ENCODE measurements around the gene CACNA1I.

DNA sequence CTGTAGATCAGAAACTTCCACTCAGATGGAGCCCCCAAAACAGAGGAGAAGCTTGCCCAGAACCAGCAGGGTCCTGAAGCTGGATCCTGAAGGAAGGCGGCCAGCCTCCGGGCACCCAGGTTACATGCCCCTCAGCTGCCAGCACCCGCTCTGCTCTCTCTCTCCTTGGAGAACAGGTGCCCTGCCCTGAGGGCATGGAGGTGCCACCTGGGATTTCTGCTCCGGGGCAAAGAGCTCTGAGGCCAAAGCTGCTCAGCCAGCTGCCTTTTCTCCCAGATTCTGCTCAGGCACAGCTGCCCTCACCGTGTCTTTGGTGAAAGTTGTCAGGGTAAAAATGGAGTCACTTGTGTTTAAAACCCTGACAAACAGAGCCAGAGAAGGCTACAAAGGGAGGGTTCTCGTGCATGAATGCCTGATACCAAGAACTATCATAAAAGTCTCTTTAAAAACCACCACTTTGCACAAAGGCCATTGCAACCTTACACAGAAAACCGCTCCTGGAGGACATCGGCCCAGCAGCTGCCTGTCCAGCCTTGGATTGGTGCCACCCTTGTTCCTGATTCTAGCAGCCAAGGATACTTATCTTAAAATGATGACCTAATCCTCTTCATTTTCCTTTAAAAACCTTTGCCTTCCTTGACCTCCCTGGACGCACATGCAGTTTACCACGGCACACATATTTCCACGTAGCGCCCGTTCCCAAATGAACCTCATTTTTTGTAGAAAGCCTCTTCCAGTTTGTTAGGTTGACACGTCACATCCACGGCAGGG lies 140.0 kb downstream of the CACNA1I start:
- TF ChIP-seq, protein P1, sequence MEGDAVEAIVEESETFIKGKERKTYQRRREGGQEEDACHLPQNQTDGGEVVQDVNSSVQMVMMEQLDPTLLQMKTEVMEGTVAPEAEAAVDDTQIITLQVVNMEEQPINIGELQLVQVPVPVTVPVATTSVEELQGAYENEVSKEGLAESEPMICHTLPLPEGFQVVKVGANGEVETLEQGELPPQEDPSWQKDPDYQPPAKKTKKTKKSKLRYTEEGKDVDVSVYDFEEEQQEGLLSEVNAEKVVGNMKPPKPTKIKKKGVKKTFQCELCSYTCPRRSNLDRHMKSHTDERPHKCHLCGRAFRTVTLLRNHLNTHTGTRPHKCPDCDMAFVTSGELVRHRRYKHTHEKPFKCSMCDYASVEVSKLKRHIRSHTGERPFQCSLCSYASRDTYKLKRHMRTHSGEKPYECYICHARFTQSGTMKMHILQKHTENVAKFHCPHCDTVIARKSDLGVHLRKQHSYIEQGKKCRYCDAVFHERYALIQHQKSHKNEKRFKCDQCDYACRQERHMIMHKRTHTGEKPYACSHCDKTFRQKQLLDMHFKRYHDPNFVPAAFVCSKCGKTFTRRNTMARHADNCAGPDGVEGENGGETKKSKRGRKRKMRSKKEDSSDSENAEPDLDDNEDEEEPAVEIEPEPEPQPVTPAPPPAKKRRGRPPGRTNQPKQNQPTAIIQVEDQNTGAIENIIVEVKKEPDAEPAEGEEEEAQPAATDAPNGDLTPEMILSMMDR (IDR thresholded peaks at IDR 0.05 in 4 of 5, conservative IDR thresholded peaks at IDR 0.05 in 1 of 5) = no peak
- no peak for TF ChIP-seq POLR2A (IDR thresholded peaks at IDR 0.05)
